SK-N-MC (cell line): Measurements from ENCODE around the gene METTL1.

Experiments
- EZH2 ChIP-seq: fragments of 200-600 bp; sonication (generic); IDR thresholded peaks from one replicate; pipeline ENCODE4 v1.6.1; 2017; ENCODE audit warnings: antibody characterized with exemption
- FOXP2 ChIP-seq: optimal IDR thresholded peaks from 2 replicates; pipeline ENCODE3; 2011; ENCODE audit warnings: mild to moderate bottlenecking, moderate library complexity; ENCODE audit not compliant: insufficient read depth; ENCODE audit errors: extremely low read length, control extremely low read depth
- POLR2AphosphoS5 ChIP-seq: IDR thresholded peaks from 2 replicates; pipeline ENCODE4 v1.6.1; 2012; ENCODE audit warnings: mild to moderate bottlenecking, low read depth, low read length, borderline replicate concordance

GRCh38 chr12:57777367-57777766 lies 5.5 kb upstream of the METTL1 start:
- TF ChIP-seq EZH2 (no peak), POLR2AphosphoS5 (no peak), FOXP2 (no peak)
